Gastroesophageal sphincter (tissue), 4 donors: ENCODE results near the gene AADAC. TPM values are rescaled to one million over a fixed set of nuclear protein-coding genes. Genes with fewer than 3 reads are reported as not detected.

Source experiments
- ATAC-seq: fragments of 150-250 bp; one replicate; pipeline ENCODE4 v1.9.1; 2016; ENCODE audit warnings: mild to moderate bottlenecking, moderate library complexity
- H3K27ac ChIP-seq, 4 donors: fragments of 200-600 bp; sonication (generic) in 3 of 4; 1 replicate in 3 of 4; 2 replicates in 1 of 4; pipeline ENCODE4 v1.5.1; 2016 to 2019
- H3K27me3 ChIP-seq: fragments of 200-600 bp; sonication (generic); one replicate; pipeline ENCODE4 v1.5.1; 2019
- H3K36me3 ChIP-seq, 2 donors: fragments of 200-600 bp; sonication (generic); one replicate each; pipeline ENCODE4 v1.5.1; 2019; ENCODE audit warnings: control low read depth in 1 of 2
- H3K4me1 ChIP-seq, 3 donors: fragments of 200-600 bp; sonication (generic); 1 replicate in 2 of 3; 2 replicates in 1 of 3; pipeline ENCODE4 v1.5.1; 2016 to 2019; ENCODE audit warnings: control low read depth in 2 of 3
- H3K4me3 ChIP-seq, 2 donors: fragments of 200-600 bp; sonication (generic); one replicate each; pipeline ENCODE4 v1.5.1; 2019; ENCODE audit warnings: mild to moderate bottlenecking in 1 of 2, moderate library complexity in 1 of 2
- H3K9me3 ChIP-seq, 3 donors: fragments of 200-600 bp; sonication (generic); one replicate each; pipeline ENCODE4 v1.5.1; 2017 to 2019; ENCODE audit warnings: control low read depth in 2 of 3
- CTCF ChIP-seq, 4 experiments: fragments of 200-600 bp in 2 of 4; fragments of 450-650 bp in 2 of 4; sonication (generic) in 1 of 4; IDR thresholded peaks; one replicate each; pipeline ENCODE4 v1.5.1; 2017 to 2019; ENCODE audit warnings: antibody characterized with exemption in 4 of 4, mild to moderate bottlenecking in 2 of 4, moderate library complexity in 2 of 4
- EP300 ChIP-seq: sonication (generic); formaldehyde crosslinking; IDR thresholded peaks from one replicate; pipeline ENCODE4 v1.6.1; 2017; ENCODE audit warnings: antibody characterized with exemption, mild to moderate bottlenecking
- POLR2A ChIP-seq, 2 donors: fragments of 450-650 bp; IDR thresholded peaks; one replicate each; pipeline ENCODE4 v1.6.1; 2017; ENCODE audit warnings: antibody characterized with exemption in 2 of 2, mild to moderate bottlenecking in 2 of 2, moderate library complexity in 1 of 2
- POLR2AphosphoS5 ChIP-seq: sonication (generic); formaldehyde crosslinking; IDR thresholded peaks from one replicate; pipeline ENCODE4 v1.6.1; 2017; ENCODE audit warnings: antibody characterized with exemption
- WGBS, 2 donors: methylation state at CpG; one replicate each; pipeline ENCODE4 v1.1.5; 2018; ENCODE audit warnings: low coverage in 1 of 2; 5-methylcytosine and 5-hydroxymethylcytosine counted together
- total RNA-seq, 4 donors: library from RNA; depleted of rRNA; stranded (reverse); fragments of >200 nt; gene quantifications; one replicate each; pipeline ENCODE4 v1.1.0, GENCODE V29; 2016

The AADAC gene
- total RNA-seq, 4 donors from 2014 or later, result 0.40 TPM; not detected in 3

- Histone ChIP-seq H3K4me1 (no peaks in the 10 kb centered on the region), H3K27me3 (no peaks in the 10 kb centered on the region), H3K27ac (no peak overlapping the region), H3K9me3 (peaks cover 0 to 15% (median 0%) of the 10 kb centered on the region in 3 donors), H3K4me3 (no peak overlapping the region), H3K36me3 (no peaks in the 10 kb centered on the region)
- WGBS, 2 donors, result 93 to 100% methylated on average over 5 to 6 of the region's 11 CpGs
- no peak for ATAC-seq
- no peak for TF ChIP-seq CTCF (IDR thresholded peaks at IDR 0.05)
- TF ChIP-seq POLR2AphosphoS5, result no peak
- TF ChIP-seq POLR2A (IDR thresholded peaks at IDR 0.05), result no peak
- TF ChIP-seq EP300, result no peak
Measured at GRCh38 chr3:151852074-151852811, 38.3 kb downstream of the AADAC start.

DNA sequence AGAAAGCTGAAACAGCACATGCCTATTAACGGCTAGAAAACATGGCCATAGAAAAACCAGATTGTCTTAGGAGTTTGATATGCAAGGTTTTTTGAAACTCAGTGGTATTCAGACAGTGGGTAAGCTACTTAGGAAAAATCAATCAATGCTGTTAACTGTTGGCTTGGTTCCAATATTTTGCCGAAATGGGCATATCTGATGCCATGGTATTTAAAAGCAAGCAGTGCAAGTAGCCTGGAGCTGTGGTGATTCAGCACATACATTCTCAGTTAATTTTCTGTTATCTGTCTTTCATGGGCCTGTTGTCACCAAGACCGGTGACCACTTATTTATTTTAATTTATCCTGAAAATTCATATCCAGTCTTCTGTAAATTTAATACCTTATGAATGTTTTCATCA, 42.2 kb downstream of the AADAC start:
- Histone ChIP-seq H3K27ac (no peak overlapping the region), H3K4me1 (peaks cover 0 to 6% (median 2%) of the 10 kb centered on the region in 3 donors), H3K4me3 (no peak overlapping the region), H3K36me3 (no peaks in the 10 kb centered on the region), H3K27me3 (no peaks in the 10 kb centered on the region), H3K9me3 (no peaks in the 10 kb centered on the region)
- WGBS, 2 donors, result 79 to 94% methylated on average over 2 to 3 of the region's 3 CpGs
- TF ChIP-seq POLR2A (IDR thresholded peaks at IDR 0.05) (no peak), POLR2AphosphoS5 (no peak), CTCF (IDR thresholded peaks at IDR 0.05) (no peak), EP300 (no peak)
- ATAC-seq, result no peak

DNA sequence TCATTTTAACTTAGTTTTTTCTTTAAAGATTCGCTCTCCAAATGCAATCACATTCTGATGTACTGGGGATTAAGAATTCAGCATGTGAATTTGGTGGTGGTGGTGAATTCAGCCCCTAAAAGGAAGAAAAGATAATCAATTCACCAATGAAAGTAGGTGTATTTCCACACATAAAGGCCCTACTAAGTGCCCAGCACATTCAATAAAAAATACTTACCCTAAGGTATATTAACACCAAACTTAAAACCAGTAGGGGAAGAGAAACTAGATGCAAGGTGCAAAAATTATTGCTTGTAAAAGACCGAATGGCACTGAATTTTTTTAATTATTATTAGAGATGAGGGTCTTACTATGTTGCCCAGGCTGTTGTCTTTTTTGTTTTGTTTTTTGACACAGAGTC, 42.7 kb downstream of the AADAC start:
- no peak overlapping the region for H3K4me3 ChIP-seq
- H3K4me1 ChIP-seq, result peaks cover 0 to 6% (median 2%) of the 10 kb centered on the region in 3 donors
- TF ChIP-seq EP300 (no peak), POLR2A (IDR thresholded peaks at IDR 0.05) (no peak), CTCF (IDR thresholded peaks at IDR 0.05) (no peak), POLR2AphosphoS5 (no peak)
- no peak overlapping the region for H3K27ac ChIP-seq
- no peaks in the 10 kb centered on the region for H3K36me3 ChIP-seq
- H3K27me3 ChIP-seq, result no peaks in the 10 kb centered on the region
- ATAC-seq, result no peak
- H3K9me3 ChIP-seq, result no peaks in the 10 kb centered on the region
- WGBS, 2 donors, result 100% methylated on average over 1 to 2 of the region's 2 CpGs

DNA sequence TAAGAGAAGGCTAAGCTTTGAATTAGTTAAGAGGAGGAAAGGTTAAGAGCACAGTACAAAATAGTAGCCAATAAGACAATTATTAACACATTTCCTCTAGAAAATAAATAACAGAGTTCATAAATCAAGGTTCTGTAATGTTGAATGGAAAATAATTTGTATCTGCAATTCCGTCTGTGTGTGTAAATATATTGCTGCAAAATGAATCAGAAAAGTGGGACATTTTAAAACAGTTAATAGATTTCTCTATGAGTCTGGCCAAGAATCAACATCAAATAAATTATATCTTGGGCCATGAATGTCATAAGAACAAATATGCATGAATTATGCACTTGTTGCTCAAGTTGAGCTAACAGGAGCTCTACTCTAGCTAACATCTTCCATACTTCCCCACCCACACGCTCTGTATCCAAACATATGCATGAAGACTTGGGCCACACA, 45.3 kb downstream of the AADAC start:
- peaks cover 0 to 6% (median 2%) of the 10 kb centered on the region in 3 donors for H3K4me1 ChIP-seq
- no peaks in the 10 kb centered on the region for H3K9me3 ChIP-seq
- no peak overlapping the region for H3K4me3 ChIP-seq
- no peaks in the 10 kb centered on the region for H3K27me3 ChIP-seq
- no peak overlapping the region for H3K27ac ChIP-seq
- TF ChIP-seq POLR2AphosphoS5 (no peak), CTCF (IDR thresholded peaks at IDR 0.05) (no peak), EP300 (no peak), POLR2A (IDR thresholded peaks at IDR 0.05) (no peak)
- WGBS, 2 donors, result 19 to 39% methylated on average over 2 of the region's 2 CpGs
- no peak for ATAC-seq
- no peaks in the 10 kb centered on the region for H3K36me3 ChIP-seq

GRCh38 chr3:151859905-151860304, 46.0 kb downstream of the AADAC start:
- Histone ChIP-seq H3K4me3 (no peak overlapping the region), H3K9me3 (no peaks in the 10 kb centered on the region), H3K36me3 (no peaks in the 10 kb centered on the region), H3K27ac (no peak overlapping the region), H3K27me3 (no peaks in the 10 kb centered on the region), H3K4me1 (peaks cover 0 to 6% (median 2%) of the 10 kb centered on the region in 3 donors)
- TF ChIP-seq EP300, result no peak
- no peak for TF ChIP-seq POLR2AphosphoS5
- no peak for TF ChIP-seq CTCF (IDR thresholded peaks at IDR 0.05)
- no peak for TF ChIP-seq POLR2A (IDR thresholded peaks at IDR 0.05)
- ATAC-seq, result no peak
